GM12878 (cell line): ENCODE measurements around the gene ABHD12B. TPM values are rescaled to one million over a fixed set of nuclear protein-coding genes. Genes with fewer than 3 reads are reported as not detected.

ENCODE experiments used
- ATAC-seq: fragments of 200-7000 bp; cut with Tn5 transposase; 3 replicates; pipeline ENCODE4 v1.9.1; 2020; ENCODE audit warnings: mild to moderate bottlenecking, moderate library complexity
- BruUV-seq: library from RNA; stranded (reverse); fragments of 400-500 nt; replicated peaks from 2 replicates; lab custom pipeline; 2021; lab: Mats Ljungman, UMichigan
- CTCF ChIA-PET: fragments of 300-600 bp; sonication (Branson Sonifier 250); formaldehyde crosslinking; extraction: SDS; loops from one replicate; lab custom pipeline; 2021; ENCODE audit warnings: inconsistent platforms; lab: Yijun Ruan, JAX
- POLR2A ChIA-PET: fragments of 350-600 bp; formaldehyde crosslinking; extraction: SDS; loops from one replicate; lab custom pipeline; 2021; ENCODE audit warnings: inconsistent platforms; lab: Charles Lee
- RAD21 ChIA-PET: fragments of 300-600 bp; sonication (Branson Sonifier 250); formaldehyde crosslinking; loops from one replicate; lab custom pipeline; 2023; ENCODE audit warnings: antibody characterized with exemption; ENCODE audit not compliant: unreplicated experiment; lab: Charles Lee
- SMC1A ChIA-PET: fragments of 300-600 bp; sonication (Branson Sonifier 250); formaldehyde crosslinking; loops from one replicate; lab custom pipeline; 2023; ENCODE audit not compliant: unreplicated experiment, uncharacterized antibody; lab: Charles Lee
- DNase-seq: peaks from one replicate; pipeline ENCODE4 v3.0.0-alpha.2; 2011; ENCODE audit warnings: low read depth, low spot score
- FAIRE-seq: peaks from 3 replicates; lab custom pipeline; 2011; peaks lifted over from hg19 to GRCh38; lab: Jason Lieb, UNC
- H2AFZ ChIP-seq: 2 replicates; pipeline ENCODE4 v1.6.0; 2011; ENCODE audit warnings: low read depth, low read length, control low read depth; ENCODE audit not compliant: control insufficient read depth
- H3K27ac ChIP-seq: 2 replicates; pipeline ENCODE4 v1.5.1; 2011; ENCODE audit warnings: control low read depth; ENCODE audit not compliant: control insufficient read depth, insufficient read depth
- H3K27me3 ChIP-seq, 2 experiments: replicated peaks in 1 of 2; 2 replicates each; pipeline versions ENCODE4 v1.6.0 to v1.6.1; 2011; ENCODE audit warnings: low read length in 1 of 2; ENCODE audit not compliant: control insufficient read depth in 2 of 2, insufficient read depth in 2 of 2
- H3K36me3 ChIP-seq, 2 experiments: 2 replicates each; pipeline ENCODE4 v1.5.1; 2011; ENCODE audit warnings: low read length in 1 of 2; ENCODE audit not compliant: control insufficient read depth in 2 of 2, insufficient read depth in 2 of 2
- H3K4me1 ChIP-seq: 2 replicates; pipeline ENCODE4 v1.6.1; 2011; ENCODE audit warnings: mild to moderate bottlenecking, low read length, moderate library complexity, mixed read lengths; ENCODE audit not compliant: control insufficient read depth, insufficient read depth
- H3K4me2 ChIP-seq: 2 replicates; pipeline ENCODE4 v1.6.0; 2011; ENCODE audit warnings: control low read depth; ENCODE audit not compliant: control insufficient read depth, insufficient read depth
- H3K4me3 ChIP-seq: fragments of 200-600 bp; sonication (generic); 2 replicates; pipeline ENCODE4 v1.5.1; 2016
- H3K79me2 ChIP-seq: 2 replicates; pipeline ENCODE4 v1.6.0; 2011; ENCODE audit warnings: low read length; ENCODE audit not compliant: control insufficient read depth, insufficient read depth
- H3K9ac ChIP-seq: 2 replicates; pipeline ENCODE4 v1.8.0; 2011; ENCODE audit warnings: low read length, control low read depth, mixed read lengths; ENCODE audit not compliant: control insufficient read depth, insufficient read depth
- H3K9me3 ChIP-seq: replicated peaks from 3 replicates; pipeline ENCODE4 v1.5.1; 2011; ENCODE audit warnings: mild to moderate bottlenecking, low read length; ENCODE audit not compliant: control insufficient read depth, insufficient read depth
- H4K20me1 ChIP-seq: 2 replicates; pipeline ENCODE4 v1.6.0; 2011; ENCODE audit not compliant: control insufficient read depth, insufficient read depth
- ASH2L ChIP-seq: fragments of 300-600, 200-600 bp; sonication (generic); IDR thresholded peaks from 2 replicates; pipeline ENCODE4 v1.6.1; 2017; ENCODE audit warnings: low read depth, mild to moderate bottlenecking, borderline replicate concordance
- CBFB ChIP-seq: IDR thresholded peaks from 2 replicates; pipeline ENCODE4 v1.6.1; 2016; ENCODE audit warnings: antibody characterized with exemption, low read depth
- CBX5 ChIP-seq: sonication (generic); IDR thresholded peaks from 2 replicates; pipeline ENCODE4 v1.6.1; 2016; ENCODE audit warnings: low read depth, moderate library complexity, mild to moderate bottlenecking, inconsistent platforms
- CEBPB ChIP-seq, 2 experiments: fragments of 150-350 bp in 1 of 2; IDR thresholded peaks; 2 replicates each; pipeline ENCODE4 v1.6.1; 2012 to 2014; ENCODE audit warnings: low read depth in 2 of 2, low read length in 2 of 2, borderline replicate concordance in 1 of 2, inconsistent platforms in 1 of 2
- CHD1 ChIP-seq: IDR thresholded peaks from 2 replicates; pipeline ENCODE4 v1.6.1; 2012; ENCODE audit warnings: low read depth, low read length, improper control_type of control experiment
- EED ChIP-seq: sonication (generic); IDR thresholded peaks from 2 replicates; pipeline ENCODE4 v1.6.1; 2016; ENCODE audit warnings: antibody characterized with exemption, low read depth
- ETV6 ChIP-seq, 2 experiments: fragments of 450-650 bp in 1 of 2; IDR thresholded peaks in 1 of 2; conservative IDR thresholded peaks in 1 of 2; 2 replicates each; pipeline ENCODE4 v1.6.1; 2014; ENCODE audit warnings: antibody characterized with exemption in 1 of 2, borderline replicate concordance in 1 of 2, low read depth in 1 of 2, mild to moderate bottlenecking in 1 of 2, moderate library complexity in 1 of 2
- HDGF ChIP-seq: fragments of 450-650 bp; IDR thresholded peaks from 2 replicates; pipeline ENCODE4 v1.6.1; 2016; ENCODE audit warnings: antibody characterized with exemption
- MEF2A ChIP-seq: IDR thresholded peaks from 2 replicates; pipeline ENCODE4 v1.6.1; 2011; ENCODE audit warnings: low read depth, mild to moderate bottlenecking, low read length, moderate library complexity; ENCODE audit not compliant: insufficient read depth
- MEF2B ChIP-seq: fragments of 450-650 bp; IDR thresholded peaks from 2 replicates; pipeline ENCODE4 v1.6.1; 2018; ENCODE audit warnings: mild to moderate bottlenecking, moderate library complexity; ENCODE audit not compliant: partially characterized antibody, poor library complexity, severe bottlenecking
- NFXL1 ChIP-seq: fragments of 450-650 bp; IDR thresholded peaks from 2 replicates; pipeline ENCODE4 v1.6.1; 2017; ENCODE audit warnings: antibody characterized with exemption, mild to moderate bottlenecking, borderline replicate concordance
- POLR2A ChIP-seq: IDR thresholded peaks from 2 replicates; pipeline ENCODE4 v1.6.1; 2011; ENCODE audit warnings: low read depth, mild to moderate bottlenecking, low read length
- STAT1 ChIP-seq: fragments of 450-650 bp; conservative IDR thresholded peaks from 2 replicates; pipeline ENCODE4 v1.6.1; 2014; ENCODE audit warnings: antibody characterized with exemption, mild to moderate bottlenecking
- ZNF384 ChIP-seq: IDR thresholded peaks from 2 replicates; pipeline ENCODE4 v1.6.1; 2012; ENCODE audit warnings: low read depth, mild to moderate bottlenecking, low read length, improper control_type of control experiment, borderline replicate concordance
- WGBS: methylation state at CpG from one replicate; pipeline ENCODE4 v1.1.6; 2016; ENCODE audit warnings: low lambda C conversion rate; ENCODE audit not compliant: insufficient replicate concordance, insufficient coverage; ENCODE audit errors: missing lambda C conversion rate; 5-methylcytosine and 5-hydroxymethylcytosine counted together
- in situ Hi-C: fragments of 300-500 bp; cut with MboI; formaldehyde crosslinking; loops from 9 replicates; pipeline ENCODE4 v1.14.3; 2018; ENCODE audit warnings: mixed read lengths
- intact Hi-C: fragments of 100-400 bp; cut with micrococcal nuclease; formaldehyde crosslinking; loops from one replicate; pipeline ENCODE4 v1.14.2; 2022; ENCODE audit not compliant: unreplicated experiment
- polyA plus RNA-seq, 11 experiments: library from polyadenylated mRNA; depleted of rRNA in 4 of 11; unstranded in 6 of 11; stranded (reverse) in 5 of 11; fragments of >200 nt; fragmentation: Nextera tagmentation in 4 of 11; fragmentation: Illumina TruSeq in 1 of 11; extraction: Ambion mirVana in 4 of 11; extraction: Trizol in 1 of 11; gene quantifications; 1 replicate in 1 of 11; 2 replicates in 10 of 11; pipeline versions ENCODE4 v1.2.1 to v1.2.3, GENCODE V29; 2011 to 2016; ENCODE audit warnings: inconsistent platforms in 2 of 11, missing spikeins in 2 of 11, low read depth in 1 of 11
- total RNA-seq, 4 experiments: library from RNA; depleted of rRNA in 3 of 4; stranded (reverse); fragments of >200 nt in 3 of 4; fragmentation: Illumina TruSeq in 1 of 4; extraction: Trizol in 1 of 4; gene quantifications; 2 replicates each; pipeline versions ENCODE4 v1.2.1 to v1.2.3, GENCODE V29; 2013 to 2021
- TF ChIP-seq, protein P1 (sequence below): fragments of 450-650 bp; IDR thresholded peaks from 2 replicates; pipeline ENCODE4 v1.6.1; 2016; ENCODE audit warnings: mild to moderate bottlenecking
- TF ChIP-seq, protein P2 (sequence below): fragments of 450-650 bp; formaldehyde crosslinking; IDR thresholded peaks from 2 replicates; pipeline ENCODE4 v1.4.0; 2022; ENCODE audit warnings: mild to moderate bottlenecking, moderate library complexity

Gene ABHD12B
- total and polyA plus RNA-seq, 10 of the 15 experiments (the other 5 are each of a cell fraction or from before 2014, with no cell fraction given) = not detected

DNA sequence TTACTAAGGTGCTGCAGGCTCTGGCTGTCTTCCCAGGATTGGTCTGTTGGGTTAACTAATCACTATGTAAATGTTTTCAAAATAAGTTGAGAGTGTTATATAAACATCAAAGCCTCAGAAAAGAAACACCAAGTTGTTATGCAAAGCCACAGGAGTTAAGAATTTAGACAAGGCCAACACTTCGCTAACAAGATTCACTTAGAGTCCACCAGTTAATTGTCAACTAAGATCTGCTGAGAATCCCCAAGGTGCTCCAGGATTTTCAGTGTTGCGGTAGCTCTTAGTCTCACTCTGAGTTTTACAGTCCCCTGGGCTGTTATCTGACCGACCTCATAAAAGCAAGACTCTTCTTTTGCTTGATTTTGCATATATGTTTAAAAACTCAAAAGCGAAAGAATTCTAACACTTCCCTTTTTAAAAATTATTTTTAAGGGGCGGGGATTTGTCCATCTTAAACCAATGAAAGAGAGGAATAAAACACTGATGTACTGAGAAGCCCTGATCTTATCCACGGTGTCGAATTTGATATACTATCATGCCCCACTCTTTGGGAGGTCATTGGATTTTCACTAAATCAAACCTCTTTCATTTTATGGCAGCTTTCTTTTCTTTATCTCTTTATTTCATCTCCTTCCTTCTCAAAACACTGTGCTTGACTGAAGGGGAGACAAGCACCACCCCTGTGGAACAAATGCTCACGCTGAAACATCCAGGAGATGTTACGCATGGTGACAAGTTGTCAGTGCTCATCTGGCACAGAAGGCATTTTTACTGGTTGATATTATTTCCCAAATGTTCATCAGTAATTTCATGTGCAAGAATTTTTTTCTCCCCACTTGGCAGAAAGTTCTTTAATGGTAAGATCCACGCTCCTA, 47.9 kb upstream of the ABHD12B start:
- Histone ChIP-seq H3K36me3 (peaks cover 0 to under 1% of the 10 kb centered on the region in 2 experiments), H3K4me1 (peaks cover 37% of the 10 kb centered on the region), H3K79me2 (peaks cover 100% of the 10 kb centered on the region), H3K27ac (peak overlapping the region; percentile 88), H3K27me3 (no peaks in the 10 kb centered on the region), H2AFZ (no peak overlapping the region), H4K20me1 (no peaks in the 10 kb centered on the region), H3K4me3 (peak overlapping the region; percentile 74), H3K4me2 (peak overlapping the region; percentile 68), H3K9me3 (no peaks in the 10 kb centered on the region), H3K9ac (peak overlapping the region; percentile 75)
- SMC1A ChIA-PET = interaction anchor here (0.9 to 16.9 kb wide), 13 partner anchors 10 to 222 kb away, joined by 3 to 360 read pairs (median 5); no protein-coding TSS in a partner anchor
- 4% methylated on average over 10 of the region's 10 CpGs for WGBS
- POLR2A ChIA-PET = interaction anchor here (0.6 to 4.6 kb wide), 8 partner anchors 7 to 157 kb away, joined by 3 to 39 read pairs (median 6); partner anchors contain the start of gene NIN
- DNase-seq (peak; percentile 85), ATAC-seq (peak; percentile 77), FAIRE-seq (peak; percentile 87)
- intact Hi-C loops (loop anchor here (2.0 to 10.0 kb wide), 4 partner anchors 33 to 592 kb away; partner anchors contain the start of genes DMAC2L, L2HGDH, SAV1 and SOS2), in situ Hi-C loops (loop anchor here (10.0 kb wide), 1 partner anchor 1199 kb away; the partner anchor contains the start of genes MGAT2 and RPL36AL)
- CTCF ChIA-PET = interaction anchor here (0.6 to 6.3 kb wide), 12 partner anchors 8 to 302 kb away, joined by 3 to 56 read pairs (median 4); no protein-coding TSS in a partner anchor
- BruUV-seq = no TSS peak
- RAD21 ChIA-PET = interaction anchor here (0.5 to 7.8 kb wide), 10 partner anchors 7 to 1200 kb away, joined by 3 to 91 read pairs (median 4); partner anchors contain the start of gene NIN
- TF ChIP-seq ETV6 (conservative IDR thresholded peaks at IDR 0.05 in 1 of 2, IDR thresholded peaks at IDR 0.05 in 1 of 2; ENCODE audit: borderline replicate concordance in 1 of 2, low read depth in 1 of 2) (0 out of 4 replicates have a peak, but pooled peaks of 1 of the 2 experiments have one; percentile 18), EED (peak; percentile 66; the same call in 1 of the 2 replicates), NFXL1 (no peak), CHD1 (0 out of 2 replicates have a peak, but pooled peaks have one; percentile 50), CBFB (no peak), STAT1 (no peak), MEF2B (peak; percentile 85), MEF2A (0 out of 2 replicates have a peak, but pooled peaks have one; percentile 23), POLR2A (peak; percentile 39; the same call in 1 of the 2 replicates), ZNF384 (no peak), ASH2L (no peak), CEBPB (IDR thresholded peaks at IDR 0.05; ENCODE audit: borderline replicate concordance in 1 of 2, low read depth in 2 of 2, low read length in 2 of 2) (0 out of 4 replicates have a peak, but pooled peaks of 1 of the 2 experiments have one; percentile 58), HDGF (no peak), CBX5 (no peak)
- TF ChIP-seq, protein P1, sequence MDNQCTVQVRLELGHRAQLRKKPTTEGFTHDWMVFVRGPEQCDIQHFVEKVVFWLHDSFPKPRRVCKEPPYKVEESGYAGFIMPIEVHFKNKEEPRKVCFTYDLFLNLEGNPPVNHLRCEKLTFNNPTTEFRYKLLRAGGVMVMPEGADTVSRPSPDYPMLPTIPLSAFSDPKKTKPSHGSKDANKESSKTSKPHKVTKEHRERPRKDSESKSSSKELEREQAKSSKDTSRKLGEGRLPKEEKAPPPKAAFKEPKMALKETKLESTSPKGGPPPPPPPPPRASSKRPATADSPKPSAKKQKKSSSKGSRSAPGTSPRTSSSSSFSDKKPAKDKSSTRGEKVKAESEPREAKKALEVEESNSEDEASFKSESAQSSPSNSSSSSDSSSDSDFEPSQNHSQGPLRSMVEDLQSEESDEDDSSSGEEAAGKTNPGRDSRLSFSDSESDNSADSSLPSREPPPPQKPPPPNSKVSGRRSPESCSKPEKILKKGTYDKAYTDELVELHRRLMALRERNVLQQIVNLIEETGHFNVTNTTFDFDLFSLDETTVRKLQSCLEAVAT = no peak
- TF ChIP-seq, protein P2, sequence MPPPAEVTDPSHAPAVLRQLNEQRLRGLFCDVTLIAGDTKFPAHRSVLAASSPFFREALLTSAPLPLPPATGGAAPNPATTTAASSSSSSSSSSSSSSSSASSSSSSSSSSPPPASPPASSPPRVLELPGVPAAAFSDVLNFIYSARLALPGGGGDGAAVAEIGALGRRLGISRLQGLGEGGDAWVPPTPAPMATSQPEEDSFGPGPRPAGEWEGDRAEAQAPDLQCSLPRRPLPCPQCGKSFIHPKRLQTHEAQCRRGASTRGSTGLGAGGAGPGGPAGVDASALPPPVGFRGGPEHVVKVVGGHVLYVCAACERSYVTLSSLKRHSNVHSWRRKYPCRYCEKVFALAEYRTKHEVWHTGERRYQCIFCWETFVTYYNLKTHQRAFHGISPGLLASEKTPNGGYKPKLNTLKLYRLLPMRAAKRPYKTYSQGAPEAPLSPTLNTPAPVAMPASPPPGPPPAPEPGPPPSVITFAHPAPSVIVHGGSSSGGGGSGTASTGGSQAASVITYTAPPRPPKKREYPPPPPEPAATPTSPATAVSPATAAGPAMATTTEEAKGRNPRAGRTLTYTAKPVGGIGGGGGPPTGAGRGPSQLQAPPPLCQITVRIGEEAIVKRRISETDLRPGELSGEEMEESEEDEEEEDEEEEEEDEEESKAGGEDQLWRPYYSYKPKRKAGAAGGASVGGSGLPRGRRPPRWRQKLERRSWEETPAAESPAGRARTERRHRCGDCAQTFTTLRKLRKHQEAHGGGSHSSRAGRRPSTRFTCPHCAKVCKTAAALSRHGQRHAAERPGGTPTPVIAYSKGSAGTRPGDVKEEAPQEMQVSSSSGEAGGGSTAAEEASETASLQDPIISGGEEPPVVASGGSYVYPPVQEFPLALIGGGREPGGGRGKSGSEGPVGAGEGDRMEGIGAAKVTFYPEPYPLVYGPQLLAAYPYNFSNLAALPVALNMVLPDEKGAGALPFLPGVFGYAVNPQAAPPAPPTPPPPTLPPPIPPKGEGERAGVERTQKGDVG (CRISPR knock-in tag) = no peak
